ENCODE results near the gene ALKBH5.

The ALKBH5 gene

DNA sequence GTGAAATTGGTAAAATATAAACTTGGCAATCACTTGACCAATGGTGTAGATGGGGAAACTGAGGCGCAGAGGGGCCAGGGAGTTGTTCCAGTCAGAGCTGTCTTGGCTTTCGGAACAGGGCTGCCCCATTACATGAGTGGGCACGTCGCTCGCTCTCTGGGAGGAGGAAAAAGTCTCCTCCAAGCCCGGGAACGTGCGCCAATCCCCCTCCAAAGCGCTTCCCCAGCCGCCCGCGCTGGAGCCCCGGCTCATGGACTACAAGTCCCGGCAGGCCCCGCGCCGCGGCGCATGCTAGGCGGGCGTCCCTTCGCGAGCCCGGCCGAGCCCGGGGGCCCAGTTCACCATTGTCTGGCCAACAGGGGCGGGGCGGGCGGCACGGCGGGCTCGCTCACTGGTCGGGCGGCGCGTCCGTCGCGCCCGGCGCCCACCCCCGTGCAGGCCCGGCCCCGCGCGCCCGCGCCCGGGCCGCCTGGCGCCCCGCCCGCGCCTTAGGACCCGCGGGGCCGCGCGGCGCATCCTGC, 41.6 kb downstream of the ALKBH5 start, which contains the start of gene LLGL1 (continued):
- no peak for TF ChIP-seq ATF2 (tag by site-specific recombination; IDR thresholded peaks at IDR 0.05; ENCODE audit: low read depth)
- peak; percentile 87; the same call in 1 of the 2 replicates for TF ChIP-seq PBX3 (CRISPR knock-in tag; IDR thresholded peaks at IDR 0.05)
- no peak for TF ChIP-seq KLF10 (tag by site-specific recombination; IDR thresholded peaks at IDR 0.05)
- no peak for TF ChIP-seq SCRT1 (tag by site-specific recombination; IDR thresholded peaks at IDR 0.05; ENCODE audit: borderline replicate concordance)
- TF ChIP-seq ZXDB (tag by site-specific recombination; IDR thresholded peaks at IDR 0.05), result no peak
- TF ChIP-seq ZNF24 (tag by site-specific recombination; IDR thresholded peaks at IDR 0.05), result no peak
- no peak for TF ChIP-seq ZNF488 (tag by site-specific recombination; IDR thresholded peaks at IDR 0.05)
- TF ChIP-seq ZNF501 (tag by site-specific recombination; IDR thresholded peaks at IDR 0.05), result peak; percentile 54; the same call in 1 of the 2 replicates
- TF ChIP-seq, protein P1, sequence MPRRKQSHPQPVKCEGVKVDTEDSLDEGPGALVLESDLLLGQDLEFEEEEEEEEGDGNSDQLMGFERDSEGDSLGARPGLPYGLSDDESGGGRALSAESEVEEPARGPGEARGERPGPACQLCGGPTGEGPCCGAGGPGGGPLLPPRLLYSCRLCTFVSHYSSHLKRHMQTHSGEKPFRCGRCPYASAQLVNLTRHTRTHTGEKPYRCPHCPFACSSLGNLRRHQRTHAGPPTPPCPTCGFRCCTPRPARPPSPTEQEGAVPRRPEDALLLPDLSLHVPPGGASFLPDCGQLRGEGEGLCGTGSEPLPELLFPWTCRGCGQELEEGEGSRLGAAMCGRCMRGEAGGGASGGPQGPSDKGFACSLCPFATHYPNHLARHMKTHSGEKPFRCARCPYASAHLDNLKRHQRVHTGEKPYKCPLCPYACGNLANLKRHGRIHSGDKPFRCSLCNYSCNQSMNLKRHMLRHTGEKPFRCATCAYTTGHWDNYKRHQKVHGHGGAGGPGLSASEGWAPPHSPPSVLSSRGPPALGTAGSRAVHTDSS (tag by site-specific recombination; IDR thresholded peaks at IDR 0.05), result no peak
- no peak for TF ChIP-seq ZNF623 (tag by site-specific recombination; IDR thresholded peaks at IDR 0.05)
- no peak for TF ChIP-seq ZNF202 (tag by site-specific recombination; IDR thresholded peaks at IDR 0.05; ENCODE audit: borderline replicate concordance)
- TF ChIP-seq HOXD13 (CRISPR knock-in tag; IDR thresholded peaks at IDR 0.05; ENCODE audit: borderline replicate concordance), result no peak
- peak; percentile 35; the same call in 1 of the 2 replicates for TF ChIP-seq ZBTB11 (tag by site-specific recombination; conservative IDR thresholded peaks at IDR 0.05; ENCODE audit: low read depth)
- no peak for TF ChIP-seq OSR2 (tag by site-specific recombination; IDR thresholded peaks at IDR 0.05)
- no peak for TF ChIP-seq ZNF791 (tag by site-specific recombination; IDR thresholded peaks at IDR 0.05)
- no peak for TF ChIP-seq ZNF404 (tag by site-specific recombination; IDR thresholded peaks at IDR 0.05)
- TF ChIP-seq ZNF843 (tag by site-specific recombination; IDR thresholded peaks at IDR 0.05), result no peak
- no peak for TF ChIP-seq MYNN (tag by site-specific recombination; IDR thresholded peaks at IDR 0.05; ENCODE audit: borderline replicate concordance)
- TF ChIP-seq, protein P2, sequence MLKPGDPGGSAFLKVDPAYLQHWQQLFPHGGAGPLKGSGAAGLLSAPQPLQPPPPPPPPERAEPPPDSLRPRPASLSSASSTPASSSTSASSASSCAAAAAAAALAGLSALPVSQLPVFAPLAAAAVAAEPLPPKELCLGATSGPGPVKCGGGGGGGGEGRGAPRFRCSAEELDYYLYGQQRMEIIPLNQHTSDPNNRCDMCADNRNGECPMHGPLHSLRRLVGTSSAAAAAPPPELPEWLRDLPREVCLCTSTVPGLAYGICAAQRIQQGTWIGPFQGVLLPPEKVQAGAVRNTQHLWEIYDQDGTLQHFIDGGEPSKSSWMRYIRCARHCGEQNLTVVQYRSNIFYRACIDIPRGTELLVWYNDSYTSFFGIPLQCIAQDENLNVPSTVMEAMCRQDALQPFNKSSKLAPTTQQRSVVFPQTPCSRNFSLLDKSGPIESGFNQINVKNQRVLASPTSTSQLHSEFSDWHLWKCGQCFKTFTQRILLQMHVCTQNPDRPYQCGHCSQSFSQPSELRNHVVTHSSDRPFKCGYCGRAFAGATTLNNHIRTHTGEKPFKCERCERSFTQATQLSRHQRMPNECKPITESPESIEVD (tag by site-specific recombination; IDR thresholded peaks at IDR 0.05), result no peak
- no peak for TF ChIP-seq ZNF133 (tag by site-specific recombination; IDR thresholded peaks at IDR 0.05)
- peak; percentile 34; the same call in 1 of the 2 replicates for TF ChIP-seq ZSCAN30 (tag by site-specific recombination; IDR thresholded peaks at IDR 0.05)
- 0 out of 2 replicates have a peak, but pooled peaks have one; percentile 26 for TF ChIP-seq ZBTB7A (tag by site-specific recombination; IDR thresholded peaks at IDR 0.05; ENCODE audit: low read depth)
- TF ChIP-seq ZFP41 (tag by site-specific recombination; IDR thresholded peaks at IDR 0.05; ENCODE audit: borderline replicate concordance), result no peak
- no peak for TF ChIP-seq ZBTB1 (tag by site-specific recombination; IDR thresholded peaks at IDR 0.05)
- no peak for TF ChIP-seq ZSCAN4 (tag by site-specific recombination; IDR thresholded peaks at IDR 0.05)
- TF ChIP-seq YY2 (tag by site-specific recombination; IDR thresholded peaks at IDR 0.05), result no peak
- no peak for TF ChIP-seq HIC1 (tag by site-specific recombination; IDR thresholded peaks at IDR 0.05)

Data from HEK293 (cell line).